Endometrium (tissue), 2 donors: Measurements from ENCODE around the gene CHI3L2.
"Not testable (repeated sequence)": the region's sequence is repeated elsewhere in the genome, so short reads cannot be mapped to it uniquely, and the experiment has no call there.

Source experiments
- FAIRE-seq: peaks from 2 replicates; lab custom pipeline; 2012; peaks lifted over from hg19 to GRCh38; lab: Jason Lieb, UNC
- donor health status: control.
- donor health status: control.

Gene CHI3L2

DNA sequence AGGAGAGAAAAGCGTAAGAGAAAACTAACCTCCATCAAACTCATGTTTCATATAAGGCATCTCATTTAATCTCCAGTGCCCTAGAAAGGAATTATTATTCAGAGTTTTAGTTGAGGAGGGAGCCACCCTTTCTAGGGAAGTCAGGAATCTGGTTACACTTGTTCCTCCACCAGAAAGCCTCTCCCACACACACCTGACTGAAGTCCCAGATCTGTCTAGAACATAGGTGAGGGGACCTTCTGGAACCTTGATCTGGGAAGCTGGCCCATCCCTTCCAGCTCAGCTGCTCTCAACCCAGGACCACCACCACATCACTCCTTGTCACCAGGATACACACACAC is 25.2 kb upstream of the CHI3L2 start:
- no peak for FAIRE-seq

DNA sequence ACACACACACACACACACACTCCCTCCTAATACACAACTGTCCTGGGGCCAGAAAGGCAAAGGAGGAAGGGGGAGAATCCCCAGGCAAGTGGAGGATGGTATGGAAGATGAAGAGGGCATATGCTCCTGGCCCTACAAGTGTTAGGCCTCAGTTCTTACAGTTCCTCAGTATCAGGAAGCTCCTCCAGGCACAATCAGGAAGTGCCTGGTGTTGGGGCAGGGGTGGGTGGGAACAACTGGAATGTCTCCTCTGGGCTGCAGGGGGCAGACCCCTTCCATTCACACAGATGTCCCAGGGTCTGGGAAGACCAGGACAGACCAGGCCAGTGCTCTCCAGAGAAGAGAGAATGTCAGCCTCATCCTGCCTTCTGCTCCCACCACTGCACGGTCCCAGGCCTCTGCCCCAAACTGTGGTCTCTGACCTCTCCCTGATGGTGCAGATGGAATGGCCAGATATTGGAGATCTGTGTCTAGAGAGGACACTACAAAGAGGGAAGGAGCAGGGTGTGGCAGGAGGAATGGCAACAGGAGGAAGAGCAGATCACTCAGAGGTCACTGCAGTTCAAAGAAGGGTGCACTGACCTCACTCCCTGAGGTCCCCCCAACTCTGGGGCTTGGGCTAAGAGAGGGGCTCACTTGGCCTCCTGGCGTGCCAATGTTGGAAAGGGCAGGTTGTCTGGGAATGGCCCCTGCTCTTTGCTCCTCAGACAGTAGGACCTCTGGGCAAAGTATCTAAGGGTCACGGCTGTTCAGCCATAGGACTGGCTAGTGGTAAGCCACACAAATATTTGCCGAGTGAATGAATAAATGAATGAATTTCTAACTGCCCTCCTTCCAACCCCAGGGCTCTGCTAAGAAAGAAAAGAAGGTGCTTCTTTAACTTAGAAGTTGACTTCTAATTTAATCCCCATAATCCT is 24.5 kb upstream of the CHI3L2 start:
- FAIRE-seq: no peak

DNA sequence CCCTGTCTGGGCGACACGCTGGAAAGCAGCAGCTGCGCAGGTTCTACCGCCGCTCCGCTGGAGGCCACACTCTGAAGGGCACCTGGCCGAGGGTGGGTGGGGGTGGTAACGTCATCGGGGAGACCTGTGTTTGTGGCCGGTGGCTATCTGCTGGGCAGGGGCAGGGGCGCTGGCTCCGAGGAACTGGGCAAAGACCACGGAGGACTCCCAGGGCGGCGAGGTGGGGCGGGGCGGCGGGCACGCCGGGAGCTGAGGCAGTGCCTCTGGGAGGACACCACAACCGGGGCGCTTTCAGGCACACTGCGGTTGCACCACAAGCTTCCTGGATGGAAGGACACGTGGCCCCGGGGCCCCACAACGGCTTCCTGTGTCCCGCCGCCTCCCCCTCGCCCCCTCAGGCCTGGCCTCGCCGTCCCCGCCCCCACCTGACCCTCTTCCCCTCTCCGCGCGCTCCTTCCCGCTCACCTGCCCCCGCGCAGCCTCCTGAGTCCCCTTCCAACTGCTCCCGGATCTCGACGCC is 23.8 kb upstream of the CHI3L2 start:
- FAIRE-seq: no peak

DNA sequence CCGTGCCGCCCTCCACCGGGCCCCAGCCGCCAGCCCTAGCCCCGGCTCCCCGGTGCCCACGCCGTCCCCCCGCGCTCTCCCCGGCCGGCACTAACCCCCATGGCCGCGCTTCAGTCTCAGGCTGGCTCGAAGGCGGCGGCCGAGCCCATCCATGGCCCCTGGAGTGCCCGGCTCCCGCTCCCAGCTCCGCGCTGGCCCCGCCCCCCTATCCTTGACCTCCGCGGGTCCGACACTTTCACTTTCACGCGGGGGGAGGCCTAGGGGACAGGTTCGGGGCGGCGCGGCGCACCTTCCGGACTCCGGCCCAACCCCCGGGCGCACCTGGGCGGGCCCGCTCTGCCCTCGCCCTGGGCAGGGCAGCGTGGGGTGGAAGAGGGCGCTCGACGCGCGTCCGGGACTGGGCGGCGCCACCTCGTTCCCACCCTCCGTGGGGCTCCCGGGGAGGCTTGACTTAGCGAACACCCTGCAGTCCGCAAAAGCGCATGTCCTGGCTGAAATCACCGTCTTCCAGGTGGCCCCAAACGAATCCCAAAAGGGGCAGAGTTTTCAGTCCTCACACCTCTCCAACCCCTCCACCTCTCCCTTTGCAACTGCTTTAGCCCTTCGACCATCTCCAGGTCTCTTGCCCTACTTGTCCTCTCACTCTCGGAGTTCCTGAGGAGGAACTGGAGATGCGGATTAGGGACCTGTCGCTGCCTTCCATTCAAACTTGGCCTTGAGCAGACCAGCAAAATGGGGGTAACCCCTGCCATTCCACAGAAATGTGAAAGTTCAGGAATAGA is 23.1 kb upstream of the CHI3L2 start:
- no peak for FAIRE-seq

DNA sequence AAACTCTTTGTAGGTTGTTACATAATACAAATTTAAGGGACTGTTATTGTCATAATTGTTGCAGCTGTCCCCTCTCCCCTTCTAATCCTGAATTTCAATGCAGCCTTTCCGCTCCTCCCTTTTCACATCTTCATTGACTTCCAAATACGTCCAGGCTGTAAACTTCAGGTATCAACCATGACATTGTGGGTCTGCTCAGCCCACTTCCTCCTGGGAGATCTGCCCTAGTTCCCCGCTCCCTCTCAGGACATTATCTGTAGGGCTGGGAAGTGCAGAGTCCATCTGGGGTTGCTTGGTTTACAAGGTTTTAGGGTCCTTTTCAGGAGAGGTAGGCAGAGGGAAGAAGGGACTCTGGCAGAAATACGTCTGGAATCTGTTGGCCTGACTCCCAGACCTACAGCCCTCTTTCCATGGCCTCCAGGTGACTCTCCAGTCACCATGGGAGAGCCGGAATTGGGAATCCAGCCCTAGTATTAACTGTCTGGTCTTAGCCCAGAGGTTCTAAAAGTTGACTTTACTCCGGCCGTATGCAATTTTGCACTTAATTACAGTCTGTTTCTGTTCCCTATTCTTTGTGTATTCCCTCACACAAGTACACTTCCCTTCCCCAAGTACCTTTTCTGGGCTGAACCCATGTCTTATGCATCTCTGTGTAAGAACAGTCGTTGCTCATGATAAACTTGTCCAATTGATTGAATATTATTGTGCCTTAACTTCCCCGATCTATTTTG is 22.4 kb upstream of the CHI3L2 start:
- no peak for FAIRE-seq

DNA sequence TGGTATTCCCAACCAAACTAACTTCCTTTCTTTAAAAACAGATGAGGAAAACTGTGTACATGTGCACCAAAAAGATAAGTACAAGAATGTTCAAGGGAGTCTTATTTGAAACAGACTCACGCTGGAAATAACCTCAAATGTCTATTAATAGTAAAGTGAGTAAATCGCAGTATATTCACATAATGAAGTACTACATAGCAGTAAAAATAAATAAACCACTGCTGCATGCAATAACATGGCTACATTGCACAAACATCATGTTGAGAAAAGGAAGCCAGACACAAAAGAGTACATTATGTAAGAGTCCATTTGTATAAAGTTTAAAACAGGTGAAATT is 21.8 kb upstream of the CHI3L2 start:
- no peak for FAIRE-seq

DNA sequence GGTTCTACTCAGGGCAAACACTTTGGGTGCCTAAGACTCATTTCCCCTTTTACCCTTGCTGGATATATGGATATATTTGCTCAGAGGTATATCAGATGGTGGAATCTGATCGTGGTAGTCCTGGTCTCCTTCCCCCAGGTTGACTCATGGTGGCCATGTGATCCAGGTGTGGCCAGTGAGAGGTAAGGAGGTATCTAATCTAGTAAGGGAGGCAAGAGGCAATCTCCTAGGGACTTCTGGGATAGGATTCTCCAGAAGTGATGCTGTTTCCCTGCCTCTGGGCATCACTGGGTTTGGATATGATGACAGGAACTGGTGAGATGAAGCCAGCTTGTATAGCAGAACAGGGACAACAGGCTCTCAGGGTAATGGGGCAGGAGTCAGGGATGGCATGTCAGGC is 18.6 kb upstream of the CHI3L2 start:
- FAIRE-seq: no peak

DNA sequence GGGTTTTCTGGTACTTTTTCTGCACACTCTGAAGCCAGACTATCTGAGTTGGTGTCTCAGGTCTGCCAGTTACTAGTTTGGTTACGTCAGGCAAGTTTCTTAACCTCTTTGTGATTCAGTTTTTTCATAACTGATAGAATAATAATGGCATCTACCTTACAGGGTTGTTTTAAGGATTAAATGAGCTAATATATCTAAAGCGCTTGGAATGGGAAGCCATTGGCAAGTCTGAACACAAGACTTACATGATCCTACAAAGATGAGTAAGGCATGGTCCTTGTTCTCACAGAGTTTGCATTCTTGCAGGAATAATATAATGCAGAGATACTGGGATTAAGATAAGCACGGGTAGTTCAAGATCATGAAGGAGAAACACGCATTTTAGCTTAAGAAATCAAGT is 17.9 kb upstream of the CHI3L2 start:
- FAIRE-seq: no peak

DNA sequence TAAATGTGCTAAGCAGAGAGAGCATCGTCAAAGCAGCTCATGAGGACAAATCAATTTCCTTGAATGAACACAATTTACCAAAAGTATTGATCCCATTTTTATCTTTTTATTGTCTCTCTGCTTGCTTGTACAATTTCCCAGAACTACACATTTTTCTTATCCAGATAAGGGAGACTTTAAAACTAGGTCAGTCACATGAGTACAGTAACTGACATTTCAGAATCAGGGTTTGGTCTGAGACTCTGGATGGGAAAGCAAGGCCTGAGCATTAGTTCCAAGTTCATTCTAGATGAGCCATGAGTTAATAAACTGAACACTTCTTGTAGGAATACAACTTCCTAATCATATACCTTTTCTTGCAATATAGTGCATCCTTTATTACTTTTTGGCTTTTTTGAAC is 15.6 kb upstream of the CHI3L2 start:
- no peak for FAIRE-seq

DNA sequence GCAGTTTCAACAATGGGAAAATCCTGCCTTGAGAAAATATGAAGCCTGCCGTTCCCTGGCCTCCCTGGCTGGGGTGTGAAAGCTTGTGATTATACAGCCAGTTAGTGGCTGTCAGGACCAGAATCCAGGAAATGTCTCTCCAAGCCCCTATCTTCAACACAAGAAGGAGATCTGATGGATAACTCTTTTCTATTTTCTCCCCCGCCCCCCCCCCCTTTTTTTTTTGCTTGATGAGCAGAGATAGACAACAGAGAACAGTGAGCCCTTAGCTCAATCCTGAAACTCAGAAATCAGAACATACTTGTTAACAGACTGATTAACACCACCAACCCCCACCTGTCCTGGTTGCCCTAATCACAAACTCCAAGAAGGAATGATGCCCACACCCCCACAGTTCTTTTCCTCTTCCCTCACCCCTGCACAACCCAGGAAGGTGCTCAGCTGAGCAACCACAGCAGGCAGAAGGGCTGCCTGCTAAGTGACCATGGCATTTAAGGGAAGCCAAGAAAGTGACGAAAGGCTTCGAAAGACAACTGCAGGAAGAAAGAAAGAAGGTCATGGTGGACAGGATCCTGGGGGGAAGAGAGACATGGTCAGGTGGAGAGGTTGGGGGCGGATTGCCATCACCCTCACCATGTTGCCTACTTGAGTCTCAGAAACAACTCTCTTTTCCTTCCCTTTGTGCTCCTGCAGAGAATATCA is 14.7 kb upstream of the CHI3L2 start:
- no peak for FAIRE-seq

DNA sequence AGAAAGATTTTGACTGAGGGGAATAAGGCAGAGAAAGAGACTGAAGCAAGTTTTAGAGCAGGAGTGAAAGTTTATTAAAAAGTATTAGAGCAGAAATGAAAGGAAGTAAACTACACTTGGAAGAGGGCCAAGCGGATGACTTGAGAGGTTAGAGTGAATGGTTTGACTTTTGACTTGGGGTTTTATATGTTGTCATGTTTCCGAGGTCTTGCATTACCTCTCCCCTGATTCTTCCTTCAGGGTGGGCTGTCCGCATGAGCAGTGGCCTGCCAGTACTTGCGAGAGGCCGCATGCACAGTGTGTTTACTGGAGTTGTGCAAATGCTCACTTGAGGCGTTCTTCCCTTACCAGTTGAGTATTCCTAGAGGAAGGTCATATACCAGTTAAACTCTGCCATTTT is 14.1 kb upstream of the CHI3L2 start:
- FAIRE-seq: no peak

DNA sequence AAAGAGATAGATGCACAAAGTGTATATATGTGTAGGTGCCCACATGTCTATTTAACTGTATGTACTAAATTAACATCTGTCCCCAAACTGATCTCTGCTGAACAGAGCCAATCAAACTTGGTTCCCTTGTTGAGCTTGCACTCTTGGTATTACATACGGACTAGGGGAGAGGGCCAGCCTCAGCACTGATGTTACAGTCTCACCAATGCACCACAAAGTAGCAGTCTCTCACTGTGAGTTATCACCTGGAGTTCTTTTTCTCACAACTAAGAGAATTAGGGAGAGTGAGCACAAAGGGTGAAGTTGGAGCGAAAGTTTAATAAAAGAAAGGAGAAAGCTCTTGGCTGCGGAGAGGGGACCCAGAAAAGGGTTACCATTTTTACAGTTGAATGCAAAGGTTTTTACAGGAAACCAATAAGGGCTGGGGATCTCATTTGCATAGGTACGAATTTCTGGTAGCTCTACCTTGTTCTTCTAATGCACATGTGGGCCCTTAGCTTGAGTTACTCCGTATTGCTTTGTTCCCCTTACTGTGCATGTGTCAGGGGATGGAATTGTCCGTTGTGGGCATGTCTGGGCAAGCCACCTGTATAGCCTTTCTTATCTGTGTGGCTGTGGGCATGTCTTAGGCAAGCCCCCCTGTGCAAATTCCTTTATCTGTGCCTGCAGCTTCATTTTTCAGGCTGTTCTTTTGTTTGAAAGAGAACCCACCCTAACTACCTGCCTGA is 13.3 kb upstream of the CHI3L2 start:
- no peak for FAIRE-seq

DNA sequence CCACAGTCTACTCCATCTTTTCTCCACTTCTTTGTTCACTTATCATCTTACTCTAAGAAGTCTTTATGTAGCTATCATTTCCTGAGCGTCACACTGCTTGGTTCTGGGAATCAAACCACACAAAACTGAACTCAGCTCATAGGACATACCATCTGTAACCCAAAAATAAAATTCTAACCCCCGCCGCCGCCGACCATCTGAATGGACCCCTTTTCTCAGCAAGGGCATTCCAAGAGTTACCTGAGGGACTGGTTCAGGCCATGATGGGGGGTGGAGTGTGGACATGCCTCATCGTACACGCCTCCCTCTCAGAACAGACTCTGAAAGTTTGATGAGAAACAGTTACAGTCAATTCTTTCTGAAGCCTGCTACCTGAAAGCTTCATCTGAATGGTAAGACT is 12.6 kb upstream of the CHI3L2 start:
- no peak for FAIRE-seq

DNA sequence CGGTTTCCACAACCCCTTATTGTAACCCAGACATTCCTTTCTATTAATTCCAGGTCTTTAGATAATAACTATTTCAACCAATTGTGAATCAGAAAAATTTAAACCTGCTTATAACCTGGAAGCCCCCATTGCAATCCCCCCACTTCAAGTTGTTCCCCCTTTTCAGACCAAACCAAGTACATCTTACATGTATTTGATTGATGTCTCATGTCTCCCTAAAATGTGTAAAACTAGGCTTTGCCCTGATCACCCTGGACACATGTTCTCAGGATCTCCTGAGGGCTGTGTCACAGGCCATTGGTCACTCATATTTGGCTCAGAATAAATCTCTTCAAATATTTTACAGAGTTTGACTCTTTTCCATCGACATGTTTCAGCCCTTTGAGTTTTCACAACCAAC is 12.2 kb upstream of the CHI3L2 start:
- FAIRE-seq: not testable (repeated sequence)

DNA sequence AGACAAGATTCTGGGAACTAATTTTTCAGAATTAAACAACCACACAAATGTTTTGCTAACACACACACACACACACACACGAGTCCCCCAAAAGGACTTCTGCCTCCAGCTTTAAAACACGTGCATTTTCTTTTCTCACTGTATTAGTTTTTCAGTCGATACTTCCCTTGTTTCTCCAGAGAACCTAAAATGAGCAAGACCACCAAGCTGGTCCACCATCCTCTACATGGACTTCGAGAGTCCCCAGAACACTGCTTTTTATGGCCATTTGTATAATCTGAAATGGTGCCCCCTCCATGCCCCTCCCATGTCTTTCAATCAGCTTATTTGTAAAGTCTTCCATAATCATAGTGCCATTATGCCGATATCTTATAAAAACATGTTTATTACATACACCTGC is 10.8 kb upstream of the CHI3L2 start:
- no peak for FAIRE-seq

DNA sequence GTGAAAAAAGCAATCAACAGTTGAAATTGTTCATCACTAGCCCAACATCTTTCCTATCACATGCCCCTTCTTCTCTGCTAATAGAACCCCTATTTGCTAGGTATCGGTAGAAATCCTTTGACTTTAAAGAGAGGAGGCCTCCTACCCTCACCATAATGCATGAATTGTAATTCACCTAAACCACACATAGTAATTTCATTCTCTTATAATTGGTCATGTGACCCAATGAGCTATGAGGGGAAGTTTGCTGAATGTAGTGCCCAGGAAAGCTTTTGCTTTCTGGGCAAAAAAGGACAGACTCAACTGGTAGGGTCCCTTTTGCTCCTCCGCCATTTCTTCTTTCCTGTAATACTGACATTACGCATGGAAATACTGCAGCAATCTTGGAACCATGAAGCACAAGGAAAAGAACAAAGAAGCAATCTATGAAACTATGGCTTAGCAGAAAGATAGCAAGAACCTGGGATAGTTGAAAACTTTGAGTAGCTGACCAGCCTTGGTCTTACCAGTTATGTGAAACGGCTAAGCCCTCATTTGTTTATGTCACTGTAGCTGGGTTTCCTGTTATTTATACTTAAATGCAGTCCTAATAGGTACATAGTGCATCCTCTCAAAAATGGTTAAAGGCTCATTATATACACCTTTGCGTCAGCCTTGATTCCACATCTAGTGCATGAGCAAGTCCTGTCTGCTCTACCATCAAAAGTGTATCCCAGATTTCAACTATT is 10.2 kb upstream of the CHI3L2 start:
- no peak for FAIRE-seq

DNA sequence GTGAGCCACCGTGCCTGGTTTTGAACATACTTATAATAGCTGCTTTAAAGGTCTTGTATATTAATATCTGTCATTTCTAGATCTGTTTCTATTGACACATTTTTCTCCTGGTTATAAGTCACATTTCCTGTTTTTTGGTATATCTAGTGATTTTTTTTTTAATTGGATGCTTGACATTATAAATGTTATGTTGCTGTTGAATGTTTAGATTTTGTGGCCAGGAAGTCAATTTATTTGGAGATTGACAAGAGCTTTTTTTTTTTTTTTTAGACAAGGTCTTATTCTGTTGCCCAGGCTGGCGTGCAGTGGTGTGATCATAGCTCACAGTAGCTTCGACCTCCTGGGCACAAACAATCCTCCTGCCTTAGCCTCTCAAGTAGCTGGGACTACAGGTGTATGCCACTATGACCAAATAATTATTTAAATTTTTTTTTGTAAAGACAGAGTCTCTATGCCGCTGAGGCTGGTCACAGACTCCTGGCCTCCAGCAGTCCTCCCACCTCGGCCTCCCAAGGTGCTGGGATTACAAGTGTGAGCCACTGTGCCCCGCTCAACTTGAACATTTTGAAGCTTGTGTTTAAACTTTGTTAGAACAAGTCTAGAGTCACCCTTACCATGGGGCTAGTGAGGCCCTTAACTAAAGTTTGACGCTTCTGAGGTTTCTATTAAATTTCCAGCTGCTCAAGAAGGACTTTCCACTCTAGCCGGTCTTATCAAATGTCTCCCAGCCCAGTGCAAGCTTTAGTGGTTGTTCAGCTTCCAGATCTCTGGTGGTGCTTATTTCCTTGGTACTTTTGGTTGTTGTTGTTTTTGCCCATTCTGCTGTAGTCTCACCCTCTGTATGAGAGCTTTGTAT is 8.6 kb upstream of the CHI3L2 start:
- no peak for FAIRE-seq

DNA sequence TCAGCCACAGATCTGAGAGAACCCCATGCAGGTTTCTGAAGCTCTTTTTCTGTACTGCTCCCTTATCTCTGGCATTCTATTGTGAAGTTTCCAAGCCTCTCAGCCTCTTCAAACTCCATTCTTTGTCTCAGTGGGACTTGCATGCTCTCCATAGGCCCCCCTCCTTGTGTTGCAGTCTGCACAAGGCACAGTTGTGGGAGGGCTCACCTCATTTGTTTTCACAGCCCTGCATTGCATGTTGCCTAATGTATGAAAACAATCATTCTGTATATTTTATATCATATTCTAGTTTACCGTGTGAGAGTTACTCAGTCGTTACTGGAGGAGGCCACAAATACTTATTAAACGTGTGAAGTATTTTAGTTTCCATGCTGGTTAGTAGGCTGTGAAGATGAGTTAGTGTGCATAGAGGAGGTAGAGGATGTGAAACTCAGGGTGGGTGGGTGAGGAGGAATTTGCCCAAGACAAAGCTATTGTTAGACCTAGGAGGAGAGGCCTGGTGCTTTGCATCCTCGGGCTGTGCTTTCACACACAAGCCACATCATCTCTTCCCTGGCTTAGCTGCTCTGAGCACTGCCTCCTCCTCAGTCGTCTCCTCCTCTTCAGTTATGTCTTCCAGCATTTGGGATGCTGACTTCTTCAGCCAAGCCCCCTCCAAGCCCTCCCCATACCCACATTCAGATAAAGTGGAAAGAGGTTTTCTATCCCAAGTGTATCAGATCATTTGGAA is 7.8 kb upstream of the CHI3L2 start:
- FAIRE-seq: no peak

DNA sequence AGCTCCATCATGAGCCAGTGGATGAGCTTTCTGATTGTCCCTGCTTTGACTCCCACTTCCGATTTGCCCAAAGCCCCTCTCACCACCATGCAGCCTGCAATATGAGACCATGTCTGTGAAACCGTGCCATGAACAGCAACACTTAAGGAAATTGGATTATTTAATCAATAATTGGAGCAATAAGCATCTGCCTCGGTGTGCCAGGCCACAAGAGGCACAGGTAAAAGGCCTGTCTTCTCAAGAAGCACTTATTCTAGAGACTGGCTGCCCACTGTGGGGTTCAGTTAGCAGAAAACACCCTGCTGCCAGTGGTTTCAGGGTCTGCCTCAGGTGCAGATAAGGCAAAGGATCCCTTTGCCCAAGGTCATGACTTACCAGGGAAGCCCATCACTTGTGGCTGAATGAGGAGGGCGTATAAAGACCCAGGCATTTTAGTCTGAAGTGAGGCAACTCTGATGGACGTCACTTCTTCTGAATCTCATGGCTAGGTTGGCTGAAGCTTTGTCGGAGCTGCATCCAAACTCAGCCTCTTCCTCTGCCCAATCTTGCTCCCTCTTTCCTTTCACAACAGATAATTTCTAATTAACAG is 7.1 kb upstream of the CHI3L2 start:
- no peak for FAIRE-seq
